GM19468 (cell line): ENCODE results near the gene LENG8.

Experiments
- ATAC-seq: cut with Tn5 transposase; IDR thresholded peaks from one replicate; pipeline ENCODE4 v1.9.1; 2021; ENCODE audit warnings: mild to moderate bottlenecking, moderate library complexity, moderate number of reproducible peaks; ENCODE audit not compliant: unreplicated experiment; ENCODE audit errors: extremely low read depth

Gene LENG8

GRCh38 chr19:54421521-54421920 is 27.5 kb upstream of the LENG8 start:
- no peak for ATAC-seq

- ATAC-seq, result no peak
Measured at GRCh38 chr19:54422136-54422535, 26.9 kb upstream of the LENG8 start.

- ATAC-seq, result no peak
Measured at GRCh38 chr19:54424201-54424600, 24.8 kb upstream of the LENG8 start.

- ATAC-seq, result no peak
Measured at GRCh38 chr19:54424660-54425381, 24.2 kb upstream of the LENG8 start.

GRCh38 chr19:54425382-54425723 is 23.6 kb upstream of the LENG8 start:
- ATAC-seq, result no peak

- ATAC-seq, result no peak
Measured at GRCh38 chr19:54426291-54426931, 22.6 kb upstream of the LENG8 start.

- no peak for ATAC-seq
Measured at GRCh38 chr19:54427586-54427985, 21.4 kb upstream of the LENG8 start.

- ATAC-seq, result no peak
Measured at GRCh38 chr19:54428323-54429175, 20.4 kb upstream of the LENG8 start.

- no peak for ATAC-seq
Measured at GRCh38 chr19:54429176-54429495, 19.9 kb upstream of the LENG8 start.

GRCh38 chr19:54429545-54430227 is 19.3 kb upstream of the LENG8 start:
- no peak for ATAC-seq

GRCh38 chr19:54430306-54431254 is 18.4 kb upstream of the LENG8 start:
- ATAC-seq, result no peak

GRCh38 chr19:54431255-54431838 is 17.7 kb upstream of the LENG8 start:
- no peak for ATAC-seq

GRCh38 chr19:54432144-54432738 is 16.8 kb upstream of the LENG8 start:
- no peak for ATAC-seq

- no peak for ATAC-seq
Measured at GRCh38 chr19:54433697-54434096, 15.3 kb upstream of the LENG8 start.

- ATAC-seq, result no peak
Measured at GRCh38 chr19:54434112-54434872, 14.7 kb upstream of the LENG8 start.

GRCh38 chr19:54434873-54435214 is 14.2 kb upstream of the LENG8 start:
- no peak for ATAC-seq

GRCh38 chr19:54435551-54436016 is 13.4 kb upstream of the LENG8 start:
- no peak for ATAC-seq

- ATAC-seq, result no peak
Measured at GRCh38 chr19:54436031-54436523, 12.9 kb upstream of the LENG8 start.
